ENCODE results near the gene BAAT.

The BAAT gene

GRCh38 chr9:101398068-101398929 lies 13.5 kb upstream of the BAAT start, which contains the start of the genes MRPL50 and ZNF189:
TSS of gene MRPL50 (minus strand) at chr9:101398618. CDS start at chr9:101398592, 26 bp downstream.
TSS of gene ZNF189 (plus strand) at chr9:101398851. CDS start at chr9:101399157, 306 bp downstream.
- peak; percentile 100 for DNase-seq

- DNase-seq = no peak
Measured at GRCh38 chr9:101397746-101398067, 12.9 kb upstream of the BAAT start.

- no peak for DNase-seq
Measured at GRCh38 chr9:101394687-101395086, 9.9 kb upstream of the BAAT start.

- DNase-seq = no peak
Measured at GRCh38 chr9:101393135-101393534, 8.3 kb upstream of the BAAT start.

GRCh38 chr9:101388507-101388993 lies 3.7 kb upstream of the BAAT start:
- DNase-seq = no peak

GRCh38 chr9:101387871-101388506 lies 3.2 kb upstream of the BAAT start:
- DNase-seq = no peak

- no peak for DNase-seq
Measured at GRCh38 chr9:101383361-101383760, 1.4 kb downstream of the BAAT start.

GRCh38 chr9:101381833-101382342 lies 2.9 kb downstream of the BAAT start:
- no peak for DNase-seq

- no peak for DNase-seq
Measured at GRCh38 chr9:101381118-101381517, 3.7 kb downstream of the BAAT start.

GRCh38 chr9:101380295-101380694 lies 4.5 kb downstream of the BAAT start:
- DNase-seq = no peak

- no peak for DNase-seq
Measured at GRCh38 chr9:101376111-101376848, 8.5 kb downstream of the BAAT start.

GRCh38 chr9:101375546-101375945 lies 9.3 kb downstream of the BAAT start:
- no peak for DNase-seq

GRCh38 chr9:101372327-101373118 lies 12.3 kb downstream of the BAAT start:
- DNase-seq = no peak

GRCh38 chr9:101371813-101372212 lies 13.0 kb downstream of the BAAT start:
- no peak for DNase-seq

GRCh38 chr9:101369884-101370531 lies 14.8 kb downstream of the BAAT start:
- no peak for DNase-seq

- no peak for DNase-seq
Measured at GRCh38 chr9:101369286-101369685, 15.5 kb downstream of the BAAT start.

- no peak for DNase-seq
Measured at GRCh38 chr9:101367323-101367722, 17.5 kb downstream of the BAAT start.

GRCh38 chr9:101366038-101366756 lies 18.6 kb downstream of the BAAT start:
- no peak for DNase-seq

- no peak for DNase-seq
Measured at GRCh38 chr9:101365181-101365580, 19.6 kb downstream of the BAAT start.

- DNase-seq = no peak
Measured at GRCh38 chr9:101362450-101362849, 22.4 kb downstream of the BAAT start.

GRCh38 chr9:101360647-101361046 lies 24.2 kb downstream of the BAAT start:
- DNase-seq = no peak

Data from amniotic stem cell (primary cell).